HUES64 (cell line): ENCODE results near the gene PRKAR1B.
"Not testable (repeated sequence)": the region's sequence is repeated elsewhere in the genome, so short reads cannot be mapped to it uniquely, and the experiment has no call there.

ENCODE experiments used
- H3K27ac ChIP-seq: 2 replicates; pipeline ENCODE4 v1.7.0; 2013; ENCODE audit warnings: low read depth, low read length, inconsistent platforms
- H3K27me3 ChIP-seq: 2 replicates; pipeline ENCODE4 v1.6.1; 2013; ENCODE audit warnings: mild to moderate bottlenecking, low read length; ENCODE audit not compliant: insufficient read depth
- H3K36me3 ChIP-seq: 2 replicates; pipeline ENCODE4 v1.6.1; 2013; ENCODE audit warnings: mild to moderate bottlenecking, low read length; ENCODE audit not compliant: insufficient read depth
- H3K4me1 ChIP-seq: 2 replicates; pipeline ENCODE4 v1.6.1; 2013; ENCODE audit warnings: mild to moderate bottlenecking, low read length, moderate library complexity; ENCODE audit not compliant: insufficient read depth
- H3K4me3 ChIP-seq: 2 replicates; pipeline ENCODE4 v1.5.1; 2013; ENCODE audit warnings: mild to moderate bottlenecking, low read length, moderate library complexity
- H3K9ac ChIP-seq: 2 replicates; pipeline ENCODE4 v1.6.1; 2013; ENCODE audit warnings: mild to moderate bottlenecking, low read depth, low read length
- H3K9me3 ChIP-seq: 2 replicates; pipeline ENCODE4 v1.6.1; 2013; ENCODE audit warnings: low read depth, low read length; ENCODE audit not compliant: insufficient read depth
- WGBS: fragments of 150-250, 120-280 bp; methylation state at CpG from one replicate; pipeline ENCODE4 v1.1.7; 2013; ENCODE audit warnings: missing lambda C conversion rate; 5-methylcytosine and 5-hydroxymethylcytosine counted together

PRKAR1B gene

GRCh38 chr7:747186-747585, 20.1 kb upstream of the PRKAR1B start:
- no peaks in the 10 kb centered on the region for H3K27me3 ChIP-seq
- no peak overlapping the region for H3K4me3 ChIP-seq
- WGBS, result 92% methylated on average over 12 of the region's 12 CpGs
- no peaks in the 10 kb centered on the region for H3K9me3 ChIP-seq
- no peak overlapping the region for H3K27ac ChIP-seq
- H3K4me1 ChIP-seq, result no peaks in the 10 kb centered on the region
- no peak overlapping the region for H3K9ac ChIP-seq
- peaks cover 38% of the 10 kb centered on the region for H3K36me3 ChIP-seq

DNA sequence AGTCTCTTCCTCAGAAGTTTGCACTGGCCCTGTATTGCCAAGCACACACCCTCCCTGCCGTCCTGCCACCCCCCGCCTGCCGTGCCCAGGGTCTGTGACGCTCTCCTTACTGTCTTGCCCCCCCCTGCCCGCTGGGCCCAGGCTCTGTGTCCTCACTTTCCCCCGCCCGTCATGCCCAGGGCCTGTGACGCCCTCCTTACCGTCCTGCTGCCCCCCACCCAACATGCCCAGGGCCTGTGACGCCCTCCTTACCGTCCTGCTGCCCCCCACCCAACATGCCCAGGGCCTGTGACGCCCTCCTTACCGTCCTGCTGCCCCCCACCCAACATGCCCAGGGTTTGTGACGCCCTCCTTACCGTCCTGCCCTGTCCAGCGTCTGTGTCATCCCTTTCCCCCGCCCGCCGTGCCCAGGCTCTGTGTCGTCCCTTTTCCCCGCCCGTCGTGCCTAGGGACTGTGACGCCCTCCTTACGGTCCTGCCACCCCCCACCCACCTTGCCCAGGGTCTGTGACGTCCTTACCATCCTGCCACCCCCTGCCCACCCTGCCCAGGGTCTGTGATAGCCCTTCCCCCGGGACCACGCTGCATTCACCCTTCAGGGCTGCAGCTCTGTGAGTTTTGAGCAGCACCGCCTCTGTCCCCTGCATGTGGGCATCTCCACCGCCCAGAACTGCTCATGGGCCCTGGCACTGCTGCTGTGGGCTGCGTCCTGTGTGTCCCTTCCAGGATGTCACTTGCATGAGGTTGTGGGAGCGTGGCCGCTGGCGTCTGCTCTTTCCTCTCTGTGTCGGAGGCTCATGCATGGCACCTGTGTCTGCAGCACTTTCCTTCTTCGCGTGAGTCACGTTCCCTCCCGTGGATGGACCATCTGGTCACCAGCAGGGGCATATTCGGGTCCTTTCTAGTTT, 19.3 kb upstream of the PRKAR1B start:
- Histone ChIP-seq H3K4me3 (no peak overlapping the region), H3K9me3 (no peaks in the 10 kb centered on the region), H3K4me1 (no peaks in the 10 kb centered on the region), H3K27ac (no peak overlapping the region), H3K9ac (no peak overlapping the region), H3K27me3 (no peaks in the 10 kb centered on the region), H3K36me3 (peaks cover 41% of the 10 kb centered on the region)
- WGBS, result 93% methylated on average over 40 of the region's 40 CpGs

DNA sequence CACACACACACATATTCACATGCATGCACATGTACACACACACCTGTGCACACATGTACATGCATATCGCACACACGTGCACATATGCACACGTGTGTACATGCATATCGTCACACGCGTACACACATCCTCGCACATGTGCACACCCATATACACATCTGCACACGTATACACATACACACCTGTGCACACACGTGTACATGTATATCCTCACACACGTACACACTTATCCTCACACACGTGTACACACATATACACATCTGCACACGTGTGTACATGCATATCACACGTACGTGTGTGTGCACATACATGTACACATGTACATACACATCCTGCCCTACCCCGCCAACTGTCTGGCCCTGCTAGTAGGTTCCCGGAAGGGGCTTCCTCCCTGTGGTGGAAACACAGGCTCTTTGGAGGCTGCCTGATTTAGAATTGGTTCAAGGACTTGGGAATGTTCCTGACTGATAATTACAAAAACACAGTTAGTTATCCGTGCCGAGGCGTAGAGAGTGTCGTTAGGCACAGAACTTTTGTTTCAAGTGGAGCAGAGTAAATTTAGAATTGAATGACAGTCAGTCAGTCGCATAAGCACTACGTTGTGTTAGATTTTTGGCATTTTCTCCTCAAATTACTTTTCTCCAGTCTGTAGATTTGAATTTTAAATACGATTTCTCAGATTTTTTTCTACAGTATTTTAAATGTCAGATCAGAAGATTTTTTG, 18.5 kb upstream of the PRKAR1B start:
- no peak overlapping the region for H3K9ac ChIP-seq
- no peaks in the 10 kb centered on the region for H3K4me1 ChIP-seq
- H3K27ac ChIP-seq, result no peak overlapping the region
- no peaks in the 10 kb centered on the region for H3K27me3 ChIP-seq
- no peaks in the 10 kb centered on the region for H3K9me3 ChIP-seq
- H3K36me3 ChIP-seq, result peaks cover 39% of the 10 kb centered on the region
- H3K4me3 ChIP-seq, result no peak overlapping the region
- 96% methylated on average over 23 of the region's 23 CpGs for WGBS

DNA sequence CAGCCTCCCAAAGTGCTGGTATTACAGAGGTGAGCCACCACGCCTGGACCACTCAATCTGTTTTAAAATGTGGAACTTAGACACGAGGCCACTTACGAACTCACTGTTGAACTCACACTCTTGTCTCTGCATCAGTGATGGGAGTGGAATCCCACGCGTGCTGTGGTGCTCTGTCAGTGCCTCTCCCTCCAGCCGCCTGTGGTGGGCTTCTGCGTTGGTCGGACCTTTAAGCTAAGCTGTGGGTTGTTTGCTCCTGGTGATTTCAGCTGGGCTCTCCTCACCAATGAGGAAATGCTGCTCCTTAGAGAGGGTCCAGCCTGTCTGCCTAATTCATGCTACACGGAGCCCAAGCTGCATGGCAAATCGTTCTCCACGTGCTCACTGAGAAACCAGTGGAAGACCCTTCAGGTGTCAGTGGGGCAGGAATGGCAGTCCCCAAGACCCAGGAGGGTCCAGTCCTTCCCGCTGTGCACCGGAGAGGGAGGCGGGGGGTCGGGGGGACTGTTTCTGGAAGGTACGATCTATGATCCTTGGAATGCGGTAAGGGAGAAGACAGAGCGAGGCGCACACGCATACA, 17.9 kb upstream of the PRKAR1B start:
- Histone ChIP-seq H3K36me3 (peaks cover 43% of the 10 kb centered on the region), H3K4me3 (no peak overlapping the region), H3K9me3 (no peaks in the 10 kb centered on the region), H3K27me3 (no peaks in the 10 kb centered on the region), H3K27ac (no peak overlapping the region), H3K9ac (no peak overlapping the region), H3K4me1 (no peaks in the 10 kb centered on the region)
- 97% methylated on average over 20 of the region's 20 CpGs for WGBS

DNA sequence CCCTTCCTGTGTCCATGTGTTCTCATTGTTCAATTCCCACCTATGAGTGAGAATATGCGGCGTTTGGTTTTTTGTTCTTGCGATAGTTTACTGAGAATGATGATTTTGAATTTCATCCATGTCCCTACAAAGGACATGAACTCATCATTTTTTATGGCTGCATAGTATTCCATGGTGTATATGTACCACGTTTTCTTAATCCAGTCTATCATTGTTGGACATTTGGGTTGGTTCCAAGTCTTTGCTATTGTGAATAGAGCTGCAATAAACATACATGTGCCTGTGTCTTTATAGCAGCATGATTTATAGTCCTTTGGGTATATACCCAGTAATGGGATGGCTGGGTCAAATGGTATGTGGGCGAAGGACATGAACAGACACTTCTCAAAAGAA, 17.0 kb upstream of the PRKAR1B start:
- H3K27me3 ChIP-seq, H3K27ac ChIP-seq, H3K9me3 ChIP-seq, H3K4me1 ChIP-seq, H3K9ac ChIP-seq, H3K4me3 ChIP-seq: not testable (repeated sequence)
- 86% methylated on average over 1 of the region's 5 CpGs for WGBS
- H3K36me3 ChIP-seq, result peaks cover 45% of the 10 kb centered on the region

GRCh38 chr7:743341-744127, 16.5 kb upstream of the PRKAR1B start:
- 99% methylated on average over 13 of the region's 14 CpGs for WGBS
- H3K4me3 ChIP-seq, H3K27ac ChIP-seq, H3K27me3 ChIP-seq, H3K9me3 ChIP-seq, H3K9ac ChIP-seq, H3K4me1 ChIP-seq: not testable (repeated sequence)
- peaks cover 44% of the 10 kb centered on the region for H3K36me3 ChIP-seq

- Histone ChIP-seq H3K9me3 (no peaks in the 10 kb centered on the region), H3K27ac (no peak overlapping the region), H3K9ac (no peak overlapping the region), H3K36me3 (peaks cover 44% of the 10 kb centered on the region), H3K4me1 (no peaks in the 10 kb centered on the region), H3K4me3 (no peak overlapping the region), H3K27me3 (no peaks in the 10 kb centered on the region)
- WGBS, result 91% methylated on average over 8 of the region's 8 CpGs
Measured at GRCh38 chr7:742791-743190, 15.7 kb upstream of the PRKAR1B start.

DNA sequence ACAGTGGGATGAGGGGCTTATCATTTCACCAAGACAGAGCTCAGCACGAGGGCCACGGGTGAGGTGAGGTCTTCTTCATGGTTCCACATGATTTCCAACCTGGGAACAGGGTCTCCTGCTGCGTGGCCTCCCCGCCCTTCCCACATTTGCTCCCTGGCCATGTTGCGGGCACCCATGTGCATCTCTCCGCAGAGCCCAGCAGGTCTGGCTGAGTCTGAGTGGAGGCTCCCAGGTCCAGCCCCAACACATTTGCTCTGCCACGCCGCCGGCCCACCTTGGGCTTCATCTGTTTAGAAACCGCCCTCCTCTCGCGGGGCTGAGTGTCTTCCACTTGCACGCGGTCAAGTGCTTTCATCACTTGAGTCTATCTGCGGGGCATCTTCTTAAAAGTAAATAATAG, 14.8 kb upstream of the PRKAR1B start:
- H3K9me3 ChIP-seq, result no peaks in the 10 kb centered on the region
- no peaks in the 10 kb centered on the region for H3K27me3 ChIP-seq
- H3K27ac ChIP-seq, result no peak overlapping the region
- H3K4me3 ChIP-seq, result no peak overlapping the region
- WGBS, result 92% methylated on average over 15 of the region's 15 CpGs
- H3K36me3 ChIP-seq, result peaks cover 47% of the 10 kb centered on the region
- no peaks in the 10 kb centered on the region for H3K4me1 ChIP-seq
- no peak overlapping the region for H3K9ac ChIP-seq

- no peak overlapping the region for H3K9ac ChIP-seq
- no peak overlapping the region for H3K27ac ChIP-seq
- peaks cover 47% of the 10 kb centered on the region for H3K36me3 ChIP-seq
- H3K9me3 ChIP-seq, result no peaks in the 10 kb centered on the region
- 95% methylated on average over 16 of the region's 17 CpGs for WGBS
- no peaks in the 10 kb centered on the region for H3K4me1 ChIP-seq
- H3K4me3 ChIP-seq, result no peak overlapping the region
- no peaks in the 10 kb centered on the region for H3K27me3 ChIP-seq
Measured at GRCh38 chr7:741191-741671, 14.2 kb upstream of the PRKAR1B start.

GRCh38 chr7:739983-740942, 13.2 kb upstream of the PRKAR1B start:
- H3K36me3 ChIP-seq, result peaks cover 43% of the 10 kb centered on the region
- H3K9me3 ChIP-seq, result peaks cover 2% of the 10 kb centered on the region; the same call in 1 of the 2 replicates
- no peak overlapping the region for H3K9ac ChIP-seq
- no peaks in the 10 kb centered on the region for H3K27me3 ChIP-seq
- WGBS, result 95% methylated on average over 46 of the region's 46 CpGs
- H3K4me1 ChIP-seq, result no peaks in the 10 kb centered on the region
- no peak overlapping the region for H3K27ac ChIP-seq
- H3K4me3 ChIP-seq, result no peak overlapping the region
